HepG2 (cell line): ENCODE measurements around the gene SGCD.

ENCODE experiments used
- BRCA1 ChIP-seq: sonication (generic); formaldehyde crosslinking; IDR thresholded peaks from 2 replicates; pipeline ENCODE4 v1.4.0; 2020; ENCODE audit warnings: missing genetic modification reagents
- GABPA ChIP-seq, 2 experiments: IDR thresholded peaks; 2 replicates each; pipeline ENCODE4 v1.6.1; 2011 to 2016; ENCODE audit warnings: low read depth in 2 of 2, low read length in 1 of 2, missing biosample characterization in 1 of 2, missing genetic modification characterization in 1 of 2
- HCFC1 ChIP-seq: fragments of 150-350 bp; IDR thresholded peaks from 2 replicates; pipeline ENCODE4 v1.6.1; 2014; ENCODE audit warnings: low read depth, low read length
- KLF6 ChIP-seq: IDR thresholded peaks from 2 replicates; pipeline ENCODE4 v1.8.0; 2016; ENCODE audit warnings: missing biosample characterization, missing genetic modification reagents
- NBN ChIP-seq: fragments of 450-650 bp; conservative IDR thresholded peaks from 2 replicates; pipeline ENCODE4 v1.6.1; 2017
- POLR2A ChIP-seq, 2 experiments: IDR thresholded peaks; 2 replicates each; pipeline ENCODE4 v1.6.1; 2011; ENCODE audit warnings: low read depth in 2 of 2, low read length in 2 of 2, mild to moderate bottlenecking in 1 of 2, moderate library complexity in 1 of 2; ENCODE audit not compliant: insufficient read depth in 1 of 2
- RBAK ChIP-seq: sonication (generic); formaldehyde crosslinking; IDR thresholded peaks from 2 replicates; pipeline ENCODE4 v1.5.1; 2020; ENCODE audit warnings: mild to moderate bottlenecking, missing genetic modification reagents
- TF ChIP-seq, protein P1 (sequence below): sonication (generic); formaldehyde crosslinking; IDR thresholded peaks from 2 replicates; pipeline ENCODE4 v1.4.0; 2020; ENCODE audit warnings: missing genetic modification reagents

DNA sequence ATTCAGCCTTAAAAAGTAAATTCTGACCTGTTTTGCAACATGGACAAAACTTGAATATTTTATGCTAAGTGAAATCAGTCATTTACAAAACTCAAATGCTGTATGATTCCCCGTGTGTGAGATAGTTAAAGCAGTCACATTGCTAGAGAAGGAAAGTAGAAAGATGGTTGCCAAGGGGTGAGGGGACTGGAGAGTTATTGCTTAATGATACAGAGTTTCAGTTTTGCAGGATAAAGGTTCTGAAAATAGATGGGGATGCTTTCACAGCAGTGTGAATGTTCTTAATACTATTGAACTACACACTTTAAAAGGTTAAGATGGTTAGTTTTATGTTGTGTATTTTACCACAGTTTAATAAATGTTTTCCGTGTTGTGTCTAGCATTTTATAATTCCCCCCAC, 51.2 kb downstream of the SGCD start:
- TF ChIP-seq HCFC1, result no peak
- no peak for TF ChIP-seq KLF6 (CRISPR knock-in tag)
- TF ChIP-seq, protein P1, sequence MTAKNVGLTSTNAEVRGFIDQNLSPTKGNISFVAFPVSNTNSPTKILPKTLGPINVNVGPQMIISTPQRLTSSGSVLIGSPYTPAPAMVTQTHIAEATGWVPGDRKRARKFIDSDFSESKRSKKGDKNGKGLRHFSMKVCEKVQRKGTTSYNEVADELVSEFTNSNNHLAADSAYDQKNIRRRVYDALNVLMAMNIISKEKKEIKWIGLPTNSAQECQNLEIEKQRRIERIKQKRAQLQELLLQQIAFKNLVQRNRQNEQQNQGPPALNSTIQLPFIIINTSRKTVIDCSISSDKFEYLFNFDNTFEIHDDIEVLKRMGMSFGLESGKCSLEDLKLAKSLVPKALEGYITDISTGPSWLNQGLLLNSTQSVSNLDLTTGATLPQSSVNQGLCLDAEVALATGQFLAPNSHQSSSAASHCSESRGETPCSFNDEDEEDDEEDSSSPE, result no peak
- TF ChIP-seq POLR2A (IDR thresholded peaks at IDR 0.05; ENCODE audit: insufficient read depth in 1 of 2, low read depth in 2 of 2, low read length in 2 of 2), result no peak
- TF ChIP-seq GABPA (IDR thresholded peaks at IDR 0.05; ENCODE audit: low read depth, low read length), result no peak
- TF ChIP-seq GABPA (CRISPR knock-in tag; IDR thresholded peaks at IDR 0.05; ENCODE audit: low read depth), result no peak
- TF ChIP-seq NBN, result no peak
- TF ChIP-seq RBAK (CRISPR knock-in tag), result no peak
- TF ChIP-seq BRCA1 (CRISPR knock-in tag), result no peak
